ENCODE measurements around the gene SDCBP2.
A peak's percentile ranks its signal among the peaks of the same experiment; 100 is the strongest.

Gene SDCBP2

DNA sequence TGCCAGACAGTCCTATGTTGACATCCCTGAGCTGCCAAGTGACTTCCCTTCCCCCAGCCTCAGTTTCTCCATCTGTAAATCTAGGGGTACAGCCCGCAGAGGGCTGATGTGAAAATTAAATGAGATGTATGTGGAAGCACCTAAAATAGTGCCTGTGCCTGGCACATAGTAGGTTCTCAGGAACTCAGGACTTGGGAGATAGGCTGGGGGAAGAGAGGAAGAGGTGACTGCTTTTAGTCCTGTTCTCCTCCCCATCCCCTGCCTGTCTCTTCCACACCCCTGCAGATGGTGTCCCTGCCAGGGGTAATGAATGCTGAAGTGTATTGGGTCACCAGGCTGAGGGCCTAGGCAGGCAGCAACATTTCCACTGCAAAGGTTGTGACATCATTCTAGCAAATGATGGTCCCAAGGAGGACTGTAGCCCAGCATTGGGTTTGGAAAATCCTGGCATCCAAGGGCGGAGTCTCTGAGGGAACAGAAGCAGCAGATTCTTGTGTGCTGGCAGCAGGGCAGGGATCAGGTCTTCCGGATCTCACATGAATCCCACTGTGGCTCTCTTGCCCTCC lies 61.0 kb downstream of the SDCBP2 start:
- DNase-seq, result no peak

DNA sequence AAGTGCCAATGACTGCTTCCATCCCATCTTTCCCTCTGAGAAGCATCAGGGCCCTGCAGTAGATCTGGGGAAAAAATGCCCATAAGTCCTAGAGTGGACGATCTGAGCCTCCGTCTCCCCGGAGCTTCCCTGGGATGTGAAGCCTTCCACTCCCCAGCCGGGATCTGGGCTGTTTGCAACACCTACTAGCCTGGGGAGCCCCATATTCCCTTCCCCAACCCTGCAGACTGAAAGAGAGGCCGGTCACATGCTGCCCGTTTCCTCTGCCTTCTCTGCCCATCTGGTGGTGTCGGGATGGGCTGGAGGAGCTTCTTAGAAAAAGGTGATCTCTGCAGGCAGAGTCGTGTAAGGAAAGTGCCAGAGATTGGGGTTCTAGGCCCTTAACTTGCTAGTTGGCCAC lies 61.8 kb downstream of the SDCBP2 start:
- DNase-seq, result no peak

DNA sequence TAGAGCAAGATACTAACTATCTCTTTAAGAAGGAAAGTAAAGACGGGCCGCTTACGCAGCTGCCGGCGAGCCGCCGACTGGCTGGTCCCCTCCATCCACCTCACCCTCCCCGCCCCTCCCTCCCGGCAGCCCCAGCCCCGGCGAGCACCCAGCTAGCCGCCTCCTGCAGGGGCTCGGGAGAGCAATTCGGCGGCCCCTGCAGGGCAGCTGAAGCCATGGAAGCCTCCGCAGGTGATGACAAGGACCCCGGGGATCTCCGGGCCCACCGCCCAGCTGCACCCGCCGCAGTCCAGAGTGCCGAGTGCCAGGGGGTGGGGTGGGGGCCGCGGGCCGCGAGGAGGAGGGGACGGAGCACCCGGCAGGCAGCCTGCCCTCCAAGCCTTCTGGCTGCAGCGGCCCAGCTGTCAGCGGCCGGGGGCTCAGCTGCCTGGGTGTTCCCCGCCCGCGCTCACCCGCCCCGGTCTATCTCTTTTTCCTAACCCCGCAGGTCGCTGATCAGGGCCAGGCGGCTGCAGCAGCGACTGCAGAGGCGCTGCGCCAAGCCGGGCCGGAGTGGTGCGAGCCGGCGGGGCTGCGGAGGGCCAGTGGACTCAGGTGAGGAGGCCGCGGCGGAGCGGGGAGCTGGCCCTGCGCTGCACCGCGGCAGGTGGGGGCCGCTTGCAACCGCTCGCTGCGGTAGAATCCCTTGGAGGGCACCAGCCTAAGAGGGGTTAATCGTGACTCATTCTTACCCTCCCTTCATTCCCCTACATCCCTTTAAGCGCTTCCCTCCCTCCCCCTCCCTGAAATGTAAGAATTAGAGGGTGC lies 62.6 kb downstream of the SDCBP2 start, which contains the start of gene SNPH:
SNPH (plus strand) TSS at position 128 of the 807 bp plus-strand sequence. CDS start 29,946 bp downstream, outside the sequence.
- peak; percentile 61 for DNase-seq

DNA sequence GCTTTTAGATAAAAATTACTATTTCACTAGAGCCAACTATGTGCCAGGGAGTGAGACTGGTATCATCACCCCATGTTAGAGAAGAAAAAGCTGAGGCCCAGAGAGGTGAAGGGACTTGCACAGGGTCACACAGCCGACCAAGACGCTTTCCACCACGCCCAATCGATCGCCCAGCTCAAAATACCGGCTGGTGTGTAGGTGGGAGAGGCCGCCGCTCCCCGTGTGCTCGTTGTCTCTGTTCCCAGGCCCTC lies 63.1 kb downstream of the SDCBP2 start:
- no peak for DNase-seq

DNA sequence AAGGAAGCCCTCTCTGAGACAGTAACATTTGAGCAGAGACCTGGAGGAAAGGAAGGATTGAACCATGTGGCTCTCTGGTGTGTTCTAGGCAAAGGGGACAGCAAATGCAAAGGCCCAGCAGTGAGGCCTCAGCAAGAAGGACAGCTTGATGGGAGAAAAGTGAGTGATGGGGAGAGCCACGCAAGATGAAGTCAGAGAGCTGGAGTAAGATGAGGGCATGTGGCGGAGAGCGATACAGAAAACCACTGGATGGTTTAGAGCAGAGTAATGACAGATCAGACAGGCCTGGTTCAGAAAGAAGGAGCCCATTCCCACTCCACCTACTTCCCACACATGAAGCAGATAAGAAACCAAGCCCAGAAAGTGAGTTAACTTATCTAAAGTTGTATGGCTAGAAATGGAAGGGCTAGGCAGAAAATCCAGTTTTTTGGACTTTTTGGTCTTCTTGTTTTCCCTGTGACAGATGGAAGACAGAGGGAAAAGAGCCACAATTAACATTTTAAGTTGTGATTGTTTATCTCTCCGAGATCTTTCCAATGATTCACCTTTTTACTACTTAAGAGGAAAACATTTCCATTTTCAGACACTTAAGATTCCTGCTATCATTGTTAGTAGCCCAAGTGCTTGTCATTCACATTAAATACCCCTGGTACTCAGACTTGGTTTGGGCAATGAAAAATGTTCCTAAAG lies 63.6 kb downstream of the SDCBP2 start:
- no peak for DNase-seq

DNA sequence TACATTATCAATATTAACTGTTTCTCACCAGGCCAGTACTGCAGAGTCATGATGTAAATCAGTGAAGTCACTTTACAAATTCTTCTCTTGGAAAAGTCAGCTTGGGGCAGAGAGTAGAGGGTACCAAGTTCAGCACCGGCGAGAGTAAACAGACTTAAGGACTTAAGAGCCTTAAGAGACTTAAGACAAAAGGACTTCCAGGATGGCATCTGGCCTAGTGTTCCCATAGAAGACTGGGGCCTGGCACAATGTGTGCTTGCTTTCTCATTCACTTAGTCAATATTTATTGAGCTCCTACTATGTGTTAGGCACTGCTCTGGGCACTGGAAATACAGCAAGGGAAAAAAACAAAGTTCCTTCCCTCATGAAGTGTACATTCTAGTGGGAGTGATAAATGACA lies 64.2 kb downstream of the SDCBP2 start:
- no peak for DNase-seq

DNA sequence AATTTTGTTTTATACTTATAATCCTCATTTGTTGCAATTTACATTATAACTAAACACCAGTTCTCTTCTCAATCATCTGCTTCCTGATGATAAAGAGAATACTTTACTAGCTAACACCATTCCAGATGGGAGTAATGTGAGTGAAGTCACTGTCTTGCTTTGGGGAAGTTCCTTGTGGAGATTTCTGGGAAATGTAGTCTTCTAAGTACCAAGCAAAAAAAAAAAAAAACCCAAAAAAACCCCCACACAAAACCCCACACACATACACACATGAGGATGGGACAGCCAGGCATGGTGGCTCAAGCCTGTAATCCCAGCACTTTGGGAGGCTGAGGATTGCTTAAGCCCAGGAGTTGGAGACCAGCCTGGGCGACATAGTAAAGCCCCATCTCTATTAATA lies 65.1 kb downstream of the SDCBP2 start:
- DNase-seq, result no peak

Data from effector CD8-positive, alpha-beta T cell (primary cell).